Bronchus fibroblast of lung (primary cell): Measurements from ENCODE around the gene ODF2. TPM values are rescaled to one million over a fixed set of nuclear protein-coding genes. Genes with fewer than 3 reads are reported as not detected.

Source experiments
- total RNA-seq: library from RNA; depleted of rRNA; stranded (reverse); fragments of >200 nt; gene quantifications from 2 replicates; pipeline ENCODE4 v1.2.3, GENCODE V29; 2015

The ODF2 gene
- 41.8 and 44.0 TPM in 2 replicates for total RNA-seq

GRCh38 chr9:128455849-128456612 lies at the start of gene ODF2:
ODF2 (plus strand) TSS chr9:128456006; CDS start chr9:128456092, 86 bp downstream.

GRCh38 chr9:128420651-128421481 lies 34.9 kb upstream of the ODF2 start, which contains the start of gene CERCAM:
CERCAM (plus strand) TSS chr9:128420857; CDS start chr9:128420878, 21 bp downstream.

GRCh38 chr9:128504485-128505413 lies 48.9 kb downstream of the ODF2 start, which contains the start of gene GLE1:
GLE1 (plus strand) TSS chr9:128504719; CDS start chr9:128504806, 87 bp downstream.

Other genes with a start within 250 kb of the ODF2 start
- 90.8 and 91.0 TPM in 2 replicates for gene GOLGA2, start 180.0 kb upstream of the ODF2 start, total RNA-seq
- gene SWI5, start 179.7 kb upstream of the ODF2 start, total RNA-seq = 44.6 and 49.2 TPM in 2 replicates
- gene TRUB2, start 133.6 kb upstream of the ODF2 start, total RNA-seq = 11.1 and 15.5 TPM in 2 replicates
- 48.3 and 53.5 TPM in 2 replicates for gene COQ4, start 133.2 kb upstream of the ODF2 start, total RNA-seq
- gene SLC27A4, start 115.5 kb upstream of the ODF2 start, total RNA-seq = 20.7 and 21.1 TPM in 2 replicates
- 43.3 and 45.6 TPM in 2 replicates for gene URM1, start 84.6 kb upstream of the ODF2 start, total RNA-seq
- gene CERCAM, start 35.1 kb upstream of the ODF2 start, total RNA-seq = 58.6 and 63.5 TPM in 2 replicates
- gene GLE1, start 48.7 kb downstream of the ODF2 start, total RNA-seq = 28.1 TPM in 2 replicates
- gene SPTAN1, start 96.6 kb downstream of the ODF2 start, total RNA-seq = 115 and 117 TPM in 2 replicates
- gene DYNC2I2, start 200.8 kb downstream of the ODF2 start, total RNA-seq = 112 and 122 TPM in 2 replicates
- gene SET, start 233.2 kb downstream of the ODF2 start, total RNA-seq = 270 and 352 TPM in 2 replicates
- 10.3 and 10.4 TPM in 2 replicates for gene PKN3, start 246.5 kb downstream of the ODF2 start, total RNA-seq